Cardiac fibroblast (primary cell): Measurements from ENCODE around the gene CD28.

ENCODE experiments used
- DNase-seq, 2 donors: peaks; one replicate each; pipeline versions ENCODE4 v3.0.0 to v3.0.0-alpha.2; 2010; ENCODE audit warnings: low read depth in 2 of 2
- H3K4me3 ChIP-seq, 2 donors: replicated peaks in 1 of 2; 1 replicate in 1 of 2; 2 replicates in 1 of 2; pipeline ENCODE4 v1.5.1; 2011; ENCODE audit warnings: low read depth in 2 of 2, low read length in 2 of 2, mild to moderate bottlenecking in 2 of 2, moderate library complexity in 1 of 2
- TF ChIP-seq, protein P1 (sequence below): IDR thresholded peaks from one replicate; pipeline ENCODE4 v1.5.1; 2011; ENCODE audit warnings: low read depth, mild to moderate bottlenecking, low read length, inconsistent platforms

Gene CD28

GRCh38 chr2:203704430-203704829 is 2.0 kb upstream of the CD28 start:
- TF ChIP-seq, protein P1, sequence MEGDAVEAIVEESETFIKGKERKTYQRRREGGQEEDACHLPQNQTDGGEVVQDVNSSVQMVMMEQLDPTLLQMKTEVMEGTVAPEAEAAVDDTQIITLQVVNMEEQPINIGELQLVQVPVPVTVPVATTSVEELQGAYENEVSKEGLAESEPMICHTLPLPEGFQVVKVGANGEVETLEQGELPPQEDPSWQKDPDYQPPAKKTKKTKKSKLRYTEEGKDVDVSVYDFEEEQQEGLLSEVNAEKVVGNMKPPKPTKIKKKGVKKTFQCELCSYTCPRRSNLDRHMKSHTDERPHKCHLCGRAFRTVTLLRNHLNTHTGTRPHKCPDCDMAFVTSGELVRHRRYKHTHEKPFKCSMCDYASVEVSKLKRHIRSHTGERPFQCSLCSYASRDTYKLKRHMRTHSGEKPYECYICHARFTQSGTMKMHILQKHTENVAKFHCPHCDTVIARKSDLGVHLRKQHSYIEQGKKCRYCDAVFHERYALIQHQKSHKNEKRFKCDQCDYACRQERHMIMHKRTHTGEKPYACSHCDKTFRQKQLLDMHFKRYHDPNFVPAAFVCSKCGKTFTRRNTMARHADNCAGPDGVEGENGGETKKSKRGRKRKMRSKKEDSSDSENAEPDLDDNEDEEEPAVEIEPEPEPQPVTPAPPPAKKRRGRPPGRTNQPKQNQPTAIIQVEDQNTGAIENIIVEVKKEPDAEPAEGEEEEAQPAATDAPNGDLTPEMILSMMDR, result no peak
- no peak overlapping the region for H3K4me3 ChIP-seq
- DNase-seq, result no peak

GRCh38 chr2:203705178-203705577 is 1.3 kb upstream of the CD28 start:
- TF ChIP-seq, protein P1, result no peak
- H3K4me3 ChIP-seq, result no peak overlapping the region
- no peak for DNase-seq

DNA sequence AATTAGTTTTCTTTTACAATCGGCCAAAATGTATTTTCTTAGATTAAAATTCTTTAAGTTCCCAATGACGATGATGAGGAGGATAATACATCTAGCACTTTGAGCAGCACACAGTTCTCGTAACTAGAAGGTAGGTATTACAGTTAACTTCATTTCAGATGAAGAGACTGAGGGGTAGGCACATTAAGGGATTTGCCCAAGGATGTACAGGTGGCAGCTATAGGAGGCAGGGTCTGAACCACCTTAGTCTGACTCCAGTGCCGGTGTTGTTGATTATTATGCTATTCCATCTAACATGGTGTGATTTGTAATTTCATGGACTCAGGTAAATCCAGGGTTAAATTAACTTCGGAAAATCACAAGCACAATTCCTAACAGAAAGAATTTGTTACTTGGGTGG is 1.1 kb downstream of the CD28 start:
- DNase-seq, result no peak

DNA sequence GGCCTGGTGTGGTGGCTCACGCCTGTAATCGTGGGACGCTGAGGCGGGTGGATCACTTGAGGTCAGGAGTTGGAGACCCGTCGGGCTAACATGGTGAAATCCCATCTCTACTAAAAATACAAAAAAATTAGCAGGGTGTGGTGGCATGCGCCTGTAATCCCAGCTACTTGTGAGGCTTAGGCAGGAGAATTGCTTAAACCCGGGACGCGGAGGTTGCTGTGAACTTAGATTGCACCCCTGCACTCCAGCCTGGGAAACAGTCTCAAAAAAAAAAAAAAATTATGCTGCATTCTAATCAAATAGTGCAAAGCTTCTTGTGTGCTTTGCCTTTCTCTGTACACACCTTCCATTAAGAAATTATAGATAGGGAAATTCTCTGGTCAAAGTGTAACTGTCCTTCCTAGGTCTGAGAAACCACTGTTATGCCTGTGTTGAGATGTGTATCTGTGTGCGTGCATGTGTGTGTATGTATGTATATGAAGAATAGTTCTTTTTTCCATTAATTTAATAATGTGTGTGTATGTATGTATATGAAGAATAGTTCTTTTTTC is 2.5 kb downstream of the CD28 start:
- H3K4me3 ChIP-seq, result no peak overlapping the region
- TF ChIP-seq, protein P1, result no peak
- no peak for DNase-seq

More for the DNA sequence above, 1.1 kb downstream of the CD28 start:
- TF ChIP-seq, protein P1, result no peak
- no peak overlapping the region for H3K4me3 ChIP-seq

DNA sequence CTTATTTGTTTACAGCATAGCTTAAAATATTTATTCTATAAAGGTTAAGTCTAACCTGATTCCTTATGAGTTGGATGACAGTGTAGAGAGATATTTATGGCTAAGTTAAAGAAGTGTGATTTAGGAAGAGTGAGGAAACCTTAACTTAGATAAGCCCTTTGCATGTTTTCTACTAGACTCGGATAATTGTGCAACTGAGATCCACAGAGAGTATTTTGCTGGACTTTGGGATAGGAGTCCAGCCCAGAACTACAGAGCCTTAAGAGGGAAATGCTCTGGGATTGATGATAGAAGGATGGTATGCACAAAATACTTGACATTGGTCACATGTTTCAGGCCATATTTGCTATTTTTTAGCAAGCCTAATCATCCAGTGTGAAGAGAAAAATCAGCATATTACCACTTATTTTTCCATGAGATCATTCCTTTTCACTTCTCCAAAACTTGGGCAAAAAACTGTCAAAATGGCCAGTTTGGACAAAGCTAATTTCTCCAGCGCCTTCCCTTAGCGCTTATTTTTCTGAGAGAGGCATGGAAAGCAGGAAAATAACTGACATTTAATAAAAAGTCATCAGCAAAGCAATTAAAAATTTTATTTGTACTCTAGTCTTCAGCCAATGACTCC is 3.1 kb downstream of the CD28 start:
- H3K4me3 ChIP-seq, result no peak overlapping the region
- DNase-seq, result peak in 1 of 2 donors; percentile 62
- TF ChIP-seq, protein P1, result no peak

DNA sequence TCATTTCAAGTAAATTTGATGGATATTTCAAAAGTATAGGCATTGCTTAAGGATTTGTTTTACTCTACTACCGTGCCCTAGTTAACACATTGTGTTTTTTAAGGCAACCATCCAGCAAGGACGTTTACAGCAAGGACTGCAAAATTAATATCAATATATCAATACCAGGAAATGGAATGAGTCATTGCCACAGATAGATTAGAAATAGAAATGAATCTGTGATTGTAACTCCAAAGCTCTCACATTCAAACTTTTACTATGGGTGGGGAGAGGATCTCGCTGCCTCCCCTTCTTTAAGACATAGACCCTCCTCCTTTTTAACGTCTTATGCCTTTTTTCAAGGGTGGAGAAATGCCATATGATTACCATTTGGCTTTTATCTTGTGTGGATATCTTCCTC is 3.8 kb downstream of the CD28 start:
- TF ChIP-seq, protein P1, result no peak
- no peak for DNase-seq
- no peak overlapping the region for H3K4me3 ChIP-seq

DNA sequence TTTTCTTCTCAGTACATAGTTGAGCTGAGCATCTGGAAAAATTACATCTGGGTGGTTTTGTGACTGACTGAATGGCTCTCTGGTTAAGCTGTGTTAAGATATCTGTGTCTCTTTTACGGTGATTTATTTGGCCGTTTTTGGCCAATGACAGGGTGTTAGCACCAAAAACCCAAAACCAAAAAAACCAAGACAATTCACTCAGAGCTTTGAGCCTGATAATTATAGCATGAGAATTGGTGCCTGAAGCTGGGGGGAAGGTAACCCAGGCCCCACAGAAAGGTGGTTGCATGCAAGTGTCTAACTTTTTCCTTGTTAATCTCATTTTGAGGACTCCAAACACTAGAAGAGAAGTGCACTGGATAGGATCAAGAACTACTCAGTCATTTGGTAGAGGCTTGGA is 4.5 kb downstream of the CD28 start:
- H3K4me3 ChIP-seq, result no peak overlapping the region
- no peak for DNase-seq

More for the DNA sequence above, 4.5 kb downstream of the CD28 start:
- TF ChIP-seq, protein P1, result no peak
